Lower leg skin (tissue), 3 donors: ENCODE results near the gene ABCB9.

Source experiments
- POLR2A ChIP-seq, 2 donors: fragments of 450-650 bp; IDR thresholded peaks; one replicate each; pipeline ENCODE4 v1.6.1; 2016 to 2017; ENCODE audit warnings: antibody characterized with exemption in 2 of 2, mild to moderate bottlenecking in 1 of 2, moderate library complexity in 1 of 2
- TF ChIP-seq, protein P1 (sequence below), 3 donors: fragments of 450-650 bp; IDR thresholded peaks; one replicate each; pipeline ENCODE4 v1.5.1; 2016; ENCODE audit warnings: antibody characterized with exemption in 3 of 3, mild to moderate bottlenecking in 3 of 3, moderate library complexity in 2 of 3

DNA sequence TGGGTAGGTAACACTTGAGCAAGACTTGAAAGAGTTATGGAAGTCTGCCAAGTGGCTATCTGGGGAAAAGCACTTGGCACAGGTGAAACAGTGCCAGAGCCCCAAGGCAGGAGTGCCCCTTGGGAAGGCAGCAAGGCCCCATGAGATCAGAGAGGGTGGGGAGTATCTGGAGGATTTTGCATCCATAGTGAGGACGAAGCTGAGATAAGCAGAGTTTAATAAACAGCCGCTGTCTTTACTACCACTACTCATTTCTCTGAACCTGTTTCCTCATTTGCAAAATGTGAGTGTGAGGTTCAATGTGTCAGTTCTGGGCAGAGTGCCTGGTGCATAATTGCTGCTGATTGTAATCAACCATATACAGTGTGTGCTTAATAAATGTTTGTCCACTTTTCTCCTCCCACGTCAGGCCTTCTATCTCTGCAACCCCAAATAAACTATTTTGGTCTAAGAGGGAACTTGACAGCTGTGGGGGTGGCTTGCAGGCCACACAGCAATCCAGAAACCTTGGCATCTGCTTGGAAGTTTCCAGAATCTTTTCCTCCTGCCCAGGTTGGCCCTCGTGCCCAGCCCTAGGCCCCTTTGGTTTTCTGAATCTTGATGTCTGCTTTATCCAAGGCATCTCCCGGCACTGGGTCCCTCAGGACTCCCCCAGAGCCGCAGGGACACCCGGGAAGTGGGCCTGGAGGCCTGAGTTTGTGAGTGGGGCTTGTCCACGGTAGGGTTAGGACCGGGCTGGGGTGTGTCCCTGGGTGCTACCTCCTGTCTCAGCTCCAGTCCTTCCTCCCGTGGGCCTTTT, 4.5 kb downstream of the ABCB9 start:
- TF ChIP-seq, protein P1, sequence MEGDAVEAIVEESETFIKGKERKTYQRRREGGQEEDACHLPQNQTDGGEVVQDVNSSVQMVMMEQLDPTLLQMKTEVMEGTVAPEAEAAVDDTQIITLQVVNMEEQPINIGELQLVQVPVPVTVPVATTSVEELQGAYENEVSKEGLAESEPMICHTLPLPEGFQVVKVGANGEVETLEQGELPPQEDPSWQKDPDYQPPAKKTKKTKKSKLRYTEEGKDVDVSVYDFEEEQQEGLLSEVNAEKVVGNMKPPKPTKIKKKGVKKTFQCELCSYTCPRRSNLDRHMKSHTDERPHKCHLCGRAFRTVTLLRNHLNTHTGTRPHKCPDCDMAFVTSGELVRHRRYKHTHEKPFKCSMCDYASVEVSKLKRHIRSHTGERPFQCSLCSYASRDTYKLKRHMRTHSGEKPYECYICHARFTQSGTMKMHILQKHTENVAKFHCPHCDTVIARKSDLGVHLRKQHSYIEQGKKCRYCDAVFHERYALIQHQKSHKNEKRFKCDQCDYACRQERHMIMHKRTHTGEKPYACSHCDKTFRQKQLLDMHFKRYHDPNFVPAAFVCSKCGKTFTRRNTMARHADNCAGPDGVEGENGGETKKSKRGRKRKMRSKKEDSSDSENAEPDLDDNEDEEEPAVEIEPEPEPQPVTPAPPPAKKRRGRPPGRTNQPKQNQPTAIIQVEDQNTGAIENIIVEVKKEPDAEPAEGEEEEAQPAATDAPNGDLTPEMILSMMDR (IDR thresholded peaks at IDR 0.05): no peak
- TF ChIP-seq POLR2A (IDR thresholded peaks at IDR 0.05): no peak
